H1 (cell line): ENCODE results near the gene PPP2R3A. TPM values are rescaled to one million over a fixed set of nuclear protein-coding genes. Genes with fewer than 3 reads are reported as not detected.
A peak's percentile ranks its signal among the peaks of the same experiment; 100 is the strongest.

Experiments
- CTCF ChIA-PET: fragments of 300-600 bp; sonication (Branson Sonifier 250); formaldehyde crosslinking; loops from one replicate; lab custom pipeline; 2021; ENCODE audit not compliant: partially characterized antibody; lab: Charles Lee
- POLR2A ChIA-PET: fragments of 300-600 bp; sonication (Branson Sonifier 250); formaldehyde crosslinking; loops from one replicate; lab custom pipeline; 2021; ENCODE audit warnings: inconsistent platforms; ENCODE audit not compliant: partially characterized antibody; lab: Charles Lee
- DNase-seq, 2 experiments: peaks; one replicate each; pipeline versions ENCODE4 v3.0.0 to v3.0.0-alpha.2; 2010 to 2022; ENCODE audit warnings: low spot score in 2 of 2, low read depth in 1 of 2, mixed read lengths in 1 of 2
- FAIRE-seq: peaks from 2 replicates; lab custom pipeline; 2011; peaks lifted over from hg19 to GRCh38; lab: Jason Lieb, UNC
- H2AFZ ChIP-seq: 2 replicates; pipeline ENCODE4 v1.8.1; 2012; ENCODE audit warnings: low read length, inconsistent platforms
- H2AK5ac ChIP-seq: 2 replicates; pipeline ENCODE4 v1.6.1; 2013; ENCODE audit warnings: low read depth, low read length
- H2BK120ac ChIP-seq: replicated peaks from 2 replicates; pipeline ENCODE3; 2013; ENCODE audit warnings: low read depth, low read length, inconsistent platforms
- H2BK12ac ChIP-seq: 2 replicates; pipeline ENCODE4 v1.6.1; 2013; ENCODE audit warnings: low read depth, low read length
- H2BK15ac ChIP-seq: 2 replicates; pipeline ENCODE4 v1.6.1; 2013; ENCODE audit warnings: low read length
- H2BK20ac ChIP-seq: 2 replicates; pipeline ENCODE4 v1.6.1; 2013; ENCODE audit warnings: low read length
- H2BK5ac ChIP-seq: 2 replicates; pipeline ENCODE4 v1.6.1; 2013; ENCODE audit warnings: low read depth, low read length
- H3K14ac ChIP-seq: 2 replicates; pipeline ENCODE4 v1.6.1; 2013; ENCODE audit warnings: inconsistent platforms; ENCODE audit not compliant: insufficient read length
- H3K18ac ChIP-seq: 2 replicates; pipeline ENCODE4 v1.6.1; 2013; ENCODE audit warnings: low read length; ENCODE audit errors: extremely low read depth
- H3K23ac ChIP-seq: 2 replicates; pipeline ENCODE4 v1.6.1; 2013; ENCODE audit warnings: inconsistent platforms; ENCODE audit not compliant: insufficient read length
- H3K23me2 ChIP-seq: 2 replicates; pipeline ENCODE4 v1.6.1; 2013; ENCODE audit warnings: low read depth, low read length
- H3K27ac ChIP-seq: 2 replicates; pipeline ENCODE4 v1.6.1; 2011; ENCODE audit warnings: low read depth, low read length, inconsistent platforms
- H3K27me3 ChIP-seq, 4 experiments: replicated peaks in 1 of 4; 1 replicate in 1 of 4; 2 replicates in 3 of 4; pipeline versions ENCODE4 v1.6.1 to v1.8.1; 2011 to 2013; ENCODE audit warnings: low read length in 3 of 4, mild to moderate bottlenecking in 3 of 4, inconsistent platforms in 2 of 4, mixed read lengths in 2 of 4, moderate library complexity in 1 of 4; ENCODE audit not compliant: control insufficient read depth in 3 of 4, insufficient read depth in 3 of 4; ENCODE audit errors: extremely low read depth in 1 of 4
- H3K36me3 ChIP-seq, 4 experiments: 2 replicates each; pipeline versions ENCODE4 v1.6.1 to v1.8.1; 2011 to 2013; ENCODE audit warnings: mild to moderate bottlenecking in 4 of 4, low read length in 3 of 4, moderate library complexity in 2 of 4, control low read depth in 1 of 4, inconsistent platforms in 1 of 4; ENCODE audit not compliant: insufficient read depth in 4 of 4, control insufficient read depth in 2 of 4
- H3K4ac ChIP-seq: replicated peaks from 2 replicates; pipeline ENCODE3; 2013; ENCODE audit warnings: low read length, low read depth, mixed read lengths, inconsistent platforms; ENCODE audit not compliant: insufficient read length
- H3K4me1 ChIP-seq, 4 experiments: replicated peaks in 1 of 4; 1 replicate in 1 of 4; 2 replicates in 3 of 4; pipeline versions ENCODE4 v1.6.1 to v1.8.1; 2011 to 2013; ENCODE audit warnings: low read length in 3 of 4, inconsistent platforms in 2 of 4, mixed read lengths in 1 of 4; ENCODE audit not compliant: insufficient read depth in 4 of 4, control insufficient read depth in 3 of 4
- H3K4me2 ChIP-seq, 2 experiments: 2 replicates each; pipeline versions ENCODE4 v1.6.1 to v1.8.1; 2011 to 2013; ENCODE audit warnings: low read depth in 2 of 2, low read length in 2 of 2, control low read depth in 1 of 2, inconsistent platforms in 1 of 2, mild to moderate bottlenecking in 1 of 2; ENCODE audit not compliant: insufficient read depth in 1 of 2
- H3K4me3 ChIP-seq, 4 experiments: fragments of 200-600, 300-600 bp in 1 of 4; sonication (generic), shearing (Covaris generic), sonication (Bioruptor Twin) in 1 of 4; 2 replicates each; pipeline versions ENCODE4 v1.5.1 to v1.8.1; 2011 to 2016; ENCODE audit warnings: low read length in 4 of 4, low read depth in 3 of 4, control low read depth in 2 of 4, inconsistent platforms in 2 of 4, mild to moderate bottlenecking in 2 of 4, mixed read lengths in 1 of 4, moderate library complexity in 1 of 4; ENCODE audit not compliant: insufficient read depth in 2 of 4; ENCODE audit errors: extremely low read depth in 1 of 4
- H3K56ac ChIP-seq: replicated peaks from 2 replicates; pipeline ENCODE3; 2013; ENCODE audit warnings: low read depth, mild to moderate bottlenecking, mixed read lengths, low read length, inconsistent platforms; ENCODE audit not compliant: insufficient read length
- H3K79me1 ChIP-seq: 2 replicates; pipeline ENCODE4 v1.6.1; 2013; ENCODE audit warnings: low read depth, low read length, control low read depth
- H3K79me2 ChIP-seq, 2 experiments: 2 replicates each; pipeline versions ENCODE4 v1.6.1 to v1.8.1; 2012 to 2013; ENCODE audit warnings: low read length in 2 of 2, mild to moderate bottlenecking in 2 of 2, inconsistent platforms in 1 of 2; ENCODE audit not compliant: insufficient read depth in 2 of 2, control insufficient read depth in 1 of 2
- H3K9ac ChIP-seq, 4 experiments: replicated peaks in 1 of 4; 1 replicate in 1 of 4; 2 replicates in 3 of 4; pipeline versions ENCODE4 v1.6.1 to v1.8.1; 2011 to 2013; ENCODE audit warnings: low read depth in 3 of 4, low read length in 3 of 4, control low read depth in 2 of 4, mild to moderate bottlenecking in 2 of 4, moderate library complexity in 2 of 4, inconsistent platforms in 1 of 4; ENCODE audit errors: extremely low read depth in 1 of 4
- H3K9me3 ChIP-seq, 2 experiments: 2 replicates each; pipeline versions ENCODE4 v1.6.1 to v1.8.1; 2012 to 2013; ENCODE audit warnings: mild to moderate bottlenecking in 2 of 2, moderate library complexity in 2 of 2, control low read depth in 1 of 2, inconsistent platforms in 1 of 2, low read depth in 1 of 2, low read length in 1 of 2, mixed read lengths in 1 of 2; ENCODE audit not compliant: insufficient read depth in 2 of 2
- H4K20me1 ChIP-seq, 2 experiments: replicated peaks in 1 of 2; 2 replicates each; pipeline versions ENCODE3 to v1.8.1; 2011 to 2013; ENCODE audit warnings: inconsistent platforms in 2 of 2, low read length in 2 of 2, mild to moderate bottlenecking in 1 of 2; ENCODE audit not compliant: insufficient read depth in 2 of 2, control insufficient read depth in 1 of 2
- H4K5ac ChIP-seq: 2 replicates; pipeline ENCODE4 v1.6.1; 2013; ENCODE audit warnings: low read length, low read depth, mixed read lengths, inconsistent platforms; ENCODE audit not compliant: insufficient read length
- H4K8ac ChIP-seq: 2 replicates; pipeline ENCODE4 v1.8.0; 2013; ENCODE audit warnings: mild to moderate bottlenecking, moderate library complexity, low read length, inconsistent platforms; ENCODE audit not compliant: insufficient read depth; ENCODE audit errors: extremely low read depth
- H4K91ac ChIP-seq: replicated peaks from 2 replicates; pipeline ENCODE3; 2013; ENCODE audit warnings: low read length, mixed read lengths, inconsistent platforms; ENCODE audit not compliant: insufficient read length
- CTBP2 ChIP-seq: IDR thresholded peaks from 2 replicates; pipeline ENCODE4 v1.7.0; 2011; ENCODE audit warnings: borderline replicate concordance, mild to moderate bottlenecking, moderate library complexity, mixed read lengths, low read length; ENCODE audit not compliant: insufficient read depth, insufficient read length
- JUND ChIP-seq: IDR thresholded peaks from 2 replicates; pipeline ENCODE4 v1.6.1; 2011; ENCODE audit warnings: mild to moderate bottlenecking, improper control_type of control experiment, low read length
- RBBP5 ChIP-seq: IDR thresholded peaks from 2 replicates; pipeline ENCODE4 v1.7.1; 2012; ENCODE audit warnings: low read depth, mild to moderate bottlenecking, inconsistent platforms, low read length, moderate library complexity, borderline replicate concordance
- WGBS, 2 experiments: shearing (Covaris generic) in 1 of 2; methylation state at CpG; one replicate each; pipeline versions ENCODE4 v1.1.6 to v1.1.7; 2013 to 2015; ENCODE audit warnings: low lambda C conversion rate in 2 of 2, mixed read lengths in 2 of 2, inconsistent platforms in 1 of 2, low coverage in 1 of 2, missing lambda C conversion rate in 1 of 2; ENCODE audit not compliant: insufficient replicate concordance in 2 of 2, insufficient coverage in 1 of 2, insufficient read length in 1 of 2; ENCODE audit errors: extremely low coverage in 1 of 2, missing lambda C conversion rate in 1 of 2; 5-methylcytosine and 5-hydroxymethylcytosine counted together
- polyA plus RNA-seq, 7 experiments: library from polyadenylated mRNA; depleted of rRNA in 3 of 7; stranded (reverse) in 5 of 7; unstranded in 2 of 7; fragments of >200 nt in 5 of 7; fragments of 200-250 nt in 2 of 7; gene quantifications; 1 replicate in 5 of 7; 2 replicates in 1 of 7; 4 replicates in 1 of 7; pipeline versions ENCODE4 v1.2.1 to v1.2.3, GENCODE V29; 2011 to 2013; ENCODE audit warnings: missing spikeins in 2 of 7, mixed read lengths in 2 of 7
- total RNA-seq: library from RNA; stranded (reverse); fragmentation: NEBNext Ultra II Directional; extraction: Animal tissue kit (Norgen Biotek cat#: 25700); gene quantifications from 2 replicates; pipeline ENCODE4 v1.2.1, GENCODE V29; 2021

Gene PPP2R3A
- total and polyA plus RNA-seq, 2 of the 8 experiments (the other 6 are each of a cell fraction or from before 2014, with no cell fraction given) = 4.1 to 15.2 TPM

- TF ChIP-seq JUND (0 out of 2 replicates have a peak, but pooled peaks have one; percentile 23), CTBP2 (no peak), RBBP5 (no peak)
- TF ChIP-seq, all 59 proteins: peak for 1
- Histone ChIP-seq H3K9me3 (no peaks in the 10 kb centered on the region), H3K14ac (no peak overlapping the region), H3K27me3 (no peaks in the 10 kb centered on the region), H2AK5ac (no peak overlapping the region), H3K56ac (no peak overlapping the region), H2BK15ac (no peak overlapping the region), H2BK5ac (no peak overlapping the region), H3K18ac (no peak overlapping the region), H4K8ac (no peak overlapping the region), H3K79me2 (peaks cover 5 to 26% of the 10 kb centered on the region in 2 experiments; a peak in 3 of 4 replicates), H2AFZ (no peak overlapping the region), H4K5ac (no peak overlapping the region), H2BK120ac (no peak overlapping the region), H3K4me1 (peaks cover 0 to 3% (median under 1%) of the 10 kb centered on the region in 4 experiments; a peak in 2 of 7 replicates), H3K9ac (no peak overlapping the region), H3K36me3 (peaks cover 0 to 19% (median 8%) of the 10 kb centered on the region in 4 experiments; a peak in 6 of 8 replicates), H3K4me3 (no peak overlapping the region), H4K91ac (no peak overlapping the region), H3K23ac (no peak overlapping the region), H2BK20ac (no peak overlapping the region), H3K4me2 (no peak overlapping the region), H3K4ac (no peak overlapping the region), H2BK12ac (no peak overlapping the region), H4K20me1 (peaks cover 2 to 9% of the 10 kb centered on the region in 2 experiments), H3K23me2 (no peaks in the 10 kb centered on the region), H3K79me1 (peaks cover 3% of the 10 kb centered on the region; the same call in 1 of the 2 replicates), H3K27ac (no peak overlapping the region)
- no peak for DNase-seq
- whole genome bisulfite sequencing, 2 experiments = 85% methylated on average over 6 of the region's 6 CpGs; no CpG with 5 or more reads in 1 of the 2 experiments
- ChIA-PET CTCF (interaction anchor here (1.3 kb wide), 1 partner anchor 50 kb away, joined by 4 read pairs; no protein-coding TSS in a partner anchor), POLR2A (interaction anchor here (1.3 to 1.4 kb wide), 2 partner anchors 50 to 104 kb away, joined by 3 to 5 read pairs; partner anchors contain the start of gene MSL2)
- no peak for FAIRE-seq
Measured at GRCh38 chr3:136146981-136147729, 181.6 kb downstream of the PPP2R3A start.
